Bronchial epithelial cell (primary cell): ENCODE data around the gene CCDC8. TPM values are rescaled to one million over a fixed set of nuclear protein-coding genes. Genes with fewer than 3 reads are reported as not detected.
A peak's percentile ranks its signal among the peaks of the same experiment; 100 is the strongest.

Source experiments
- DNase-seq: peaks from one replicate; pipeline ENCODE4 v3.0.0-alpha.2; 2010; ENCODE audit warnings: low read depth
- FAIRE-seq: peaks from 2 replicates; lab custom pipeline; 2011; peaks lifted over from hg19 to GRCh38; lab: Jason Lieb, UNC
- H3K27me3 ChIP-seq: 2 replicates; pipeline ENCODE4 v1.5.1; 2011; ENCODE audit warnings: low read length; ENCODE audit not compliant: control insufficient read depth, insufficient read depth
- H3K36me3 ChIP-seq: 2 replicates; pipeline ENCODE4 v1.5.1; 2011; ENCODE audit warnings: low read length; ENCODE audit not compliant: control insufficient read depth, insufficient read depth
- H3K4me3 ChIP-seq: 2 replicates; pipeline ENCODE4 v1.5.1; 2011; ENCODE audit warnings: mild to moderate bottlenecking, low read depth, low read length, control low read depth
- total RNA-seq: library from RNA; depleted of rRNA; stranded (reverse); fragments of >200 nt; gene quantifications from 2 replicates; pipeline ENCODE4 v1.2.1, GENCODE V29; 2014
- TF ChIP-seq, protein P1 (sequence below): IDR thresholded peaks from 2 replicates; pipeline ENCODE4 v1.5.1; 2011; ENCODE audit warnings: mild to moderate bottlenecking, moderate library complexity, low read length, control low read depth, inconsistent platforms; ENCODE audit not compliant: insufficient read depth, severe bottlenecking

The CCDC8 gene
- total RNA-seq, 1 donor from 2014 or later, result 10.3 TPM

DNA sequence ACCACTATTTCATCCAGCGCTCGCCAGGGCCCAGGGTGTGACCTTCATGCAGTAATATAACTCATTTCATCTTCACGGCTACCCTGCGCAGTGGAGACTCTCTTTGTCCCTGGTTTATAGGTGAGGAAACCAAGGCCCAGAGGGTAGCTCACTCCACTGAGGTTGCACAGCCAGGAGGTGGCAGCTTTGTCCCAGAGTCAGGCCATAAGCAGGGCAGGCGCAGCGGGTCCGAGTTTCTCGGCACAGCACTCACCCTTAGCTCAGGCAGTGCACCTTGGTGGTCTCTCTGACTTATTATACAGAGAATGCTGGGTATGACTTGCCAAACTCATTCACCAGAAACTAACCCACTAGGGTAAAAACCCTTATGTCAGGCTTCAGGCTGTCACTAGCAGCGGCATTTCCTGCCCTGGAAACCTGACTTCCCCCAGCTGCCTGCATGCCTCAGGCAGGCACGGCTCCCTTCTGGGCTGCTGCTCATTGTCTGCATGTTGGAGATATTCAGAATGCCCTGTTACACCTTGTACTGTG lies 41.9 kb downstream of the CCDC8 start:
- peaks cover 7% of the 10 kb centered on the region for H3K36me3 ChIP-seq
- TF ChIP-seq, protein P1, sequence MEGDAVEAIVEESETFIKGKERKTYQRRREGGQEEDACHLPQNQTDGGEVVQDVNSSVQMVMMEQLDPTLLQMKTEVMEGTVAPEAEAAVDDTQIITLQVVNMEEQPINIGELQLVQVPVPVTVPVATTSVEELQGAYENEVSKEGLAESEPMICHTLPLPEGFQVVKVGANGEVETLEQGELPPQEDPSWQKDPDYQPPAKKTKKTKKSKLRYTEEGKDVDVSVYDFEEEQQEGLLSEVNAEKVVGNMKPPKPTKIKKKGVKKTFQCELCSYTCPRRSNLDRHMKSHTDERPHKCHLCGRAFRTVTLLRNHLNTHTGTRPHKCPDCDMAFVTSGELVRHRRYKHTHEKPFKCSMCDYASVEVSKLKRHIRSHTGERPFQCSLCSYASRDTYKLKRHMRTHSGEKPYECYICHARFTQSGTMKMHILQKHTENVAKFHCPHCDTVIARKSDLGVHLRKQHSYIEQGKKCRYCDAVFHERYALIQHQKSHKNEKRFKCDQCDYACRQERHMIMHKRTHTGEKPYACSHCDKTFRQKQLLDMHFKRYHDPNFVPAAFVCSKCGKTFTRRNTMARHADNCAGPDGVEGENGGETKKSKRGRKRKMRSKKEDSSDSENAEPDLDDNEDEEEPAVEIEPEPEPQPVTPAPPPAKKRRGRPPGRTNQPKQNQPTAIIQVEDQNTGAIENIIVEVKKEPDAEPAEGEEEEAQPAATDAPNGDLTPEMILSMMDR, result no peak
- no peak overlapping the region for H3K4me3 ChIP-seq
- H3K27me3 ChIP-seq, result no peaks in the 10 kb centered on the region
- FAIRE-seq (no peak), DNase-seq (peak; percentile 24)

DNA sequence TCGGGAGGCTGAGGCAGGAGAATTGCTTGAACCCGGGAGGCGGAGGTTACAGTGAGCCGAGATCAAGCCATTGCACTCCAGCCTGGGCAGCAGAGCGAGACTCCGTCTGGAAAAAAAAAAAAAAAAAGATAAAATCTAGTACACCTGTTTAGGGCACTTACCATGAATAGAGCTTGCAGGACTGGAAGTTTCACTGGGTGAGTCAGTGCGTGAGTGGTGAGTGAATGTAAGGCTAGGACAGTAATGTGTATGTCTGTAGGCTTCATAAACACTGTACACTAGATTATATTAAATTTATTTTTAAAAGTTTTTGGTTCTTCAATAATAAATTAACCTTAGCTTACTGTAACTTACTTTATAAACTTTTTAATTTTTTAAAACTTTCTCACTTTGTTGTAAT lies 43.5 kb downstream of the CCDC8 start:
- TF ChIP-seq, protein P1, result no peak
- Histone ChIP-seq H3K36me3 (peaks cover 3% of the 10 kb centered on the region), H3K27me3 (no peaks in the 10 kb centered on the region), H3K4me3 (no peak overlapping the region)
- peak; percentile 92 for DNase-seq
- no peak for FAIRE-seq

DNA sequence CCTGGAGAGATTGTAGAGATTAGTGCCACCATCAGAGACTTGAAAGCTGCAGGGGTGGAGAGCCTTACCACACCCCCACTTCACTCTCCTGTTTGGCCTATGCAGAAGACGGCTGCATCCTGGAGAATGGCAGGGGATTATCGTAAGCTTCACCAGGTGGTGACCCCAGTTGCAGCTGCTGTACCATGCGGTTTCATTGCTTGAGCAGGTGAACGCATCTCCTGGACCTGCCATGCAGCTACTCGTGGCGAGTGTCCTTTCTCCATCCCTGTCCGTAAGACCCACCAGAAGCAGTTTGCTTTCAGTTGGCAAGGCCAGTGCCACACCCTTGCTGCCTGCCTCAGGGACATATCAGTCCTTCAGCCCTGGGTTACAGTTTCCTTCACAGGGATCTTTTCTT lies 45.2 kb downstream of the CCDC8 start:
- TF ChIP-seq, protein P1, result no peak
- DNase-seq, result no peak
- H3K27me3 ChIP-seq, result no peaks in the 10 kb centered on the region
- H3K4me3 ChIP-seq, result no peak overlapping the region
- no peak for FAIRE-seq
- peaks cover 3% of the 10 kb centered on the region for H3K36me3 ChIP-seq

DNA sequence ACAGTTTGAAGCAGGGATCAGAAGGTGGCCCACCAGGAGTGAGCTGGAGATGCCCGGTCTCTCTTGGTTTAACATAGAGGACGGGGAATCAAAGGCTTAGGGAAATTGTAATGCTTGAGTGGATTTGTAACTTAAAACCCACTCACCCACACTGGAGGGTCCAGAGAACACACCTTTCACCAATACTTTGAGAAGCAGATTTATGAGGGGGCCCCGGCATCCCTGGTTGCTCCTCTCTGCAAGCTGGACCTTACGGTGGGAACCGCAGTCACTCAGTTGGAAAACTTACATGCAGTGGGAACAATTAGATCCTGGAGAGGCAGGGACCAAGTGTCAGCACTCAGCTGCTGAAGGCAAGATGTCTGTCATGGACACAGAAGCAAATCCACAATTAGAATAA lies 45.9 kb downstream of the CCDC8 start:
- H3K4me3 ChIP-seq, result no peak overlapping the region

DNA sequence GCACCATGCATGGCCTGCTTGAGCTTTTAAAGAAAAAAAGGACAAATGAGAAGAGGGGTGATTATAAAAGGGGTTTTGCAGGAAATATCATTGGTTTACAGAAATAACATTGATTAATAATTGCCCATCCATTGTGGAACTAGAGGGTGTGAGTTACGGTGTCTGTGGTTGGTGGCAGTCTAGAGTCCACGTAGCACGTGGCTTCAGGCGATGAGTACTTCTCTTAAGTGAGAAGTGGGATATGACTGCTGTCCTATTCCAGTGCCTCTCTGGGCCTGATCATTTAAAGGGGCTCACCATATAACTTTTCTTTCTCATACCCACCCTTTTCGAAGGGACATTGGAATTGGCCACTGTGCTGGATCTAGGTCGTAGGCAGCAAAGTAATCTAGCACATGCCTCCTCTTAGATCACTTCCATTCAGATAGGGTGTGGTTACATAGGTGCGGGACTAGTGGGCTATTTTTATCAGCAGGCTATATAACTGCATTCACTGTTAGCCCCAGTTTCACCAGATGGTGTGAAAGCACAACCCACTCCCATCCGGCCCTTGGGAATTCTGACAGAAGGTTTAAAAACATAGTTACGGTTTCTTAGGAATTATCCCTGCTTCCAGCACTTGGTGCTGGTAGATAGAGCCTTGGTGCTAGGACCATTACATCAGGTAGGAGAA lies 46.6 kb downstream of the CCDC8 start:
- TF ChIP-seq, protein P1, result no peak
- no peak for DNase-seq
- FAIRE-seq, result no peak
- Histone ChIP-seq H3K27me3 (no peaks in the 10 kb centered on the region), H3K4me3 (no peak overlapping the region), H3K36me3 (peaks cover 3% of the 10 kb centered on the region)

More for the DNA sequence above, 45.9 kb downstream of the CCDC8 start:
- FAIRE-seq (no peak), DNase-seq (no peak)
- H3K27me3 ChIP-seq, result no peaks in the 10 kb centered on the region
- TF ChIP-seq, protein P1, result no peak
- peaks cover 3% of the 10 kb centered on the region for H3K36me3 ChIP-seq

DNA sequence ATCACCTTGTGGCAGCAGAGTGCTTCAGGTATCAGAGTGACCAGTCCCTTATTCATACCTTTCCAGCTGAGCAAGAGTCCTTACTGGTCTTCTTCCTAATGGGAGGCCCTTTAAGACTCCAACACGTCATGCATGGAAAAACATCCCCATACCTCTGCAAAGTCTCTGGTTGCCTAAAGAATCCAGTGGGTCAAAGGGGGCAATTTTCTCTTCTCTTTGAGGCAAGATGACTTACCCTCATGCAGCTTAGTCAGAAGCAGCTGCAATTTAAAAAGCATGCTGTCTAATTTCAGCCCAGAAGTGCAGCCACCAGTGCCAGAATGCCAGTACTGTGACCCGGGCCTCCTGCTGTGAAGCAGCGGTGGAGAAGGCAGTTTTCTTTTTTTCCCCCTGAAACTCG lies 47.8 kb downstream of the CCDC8 start:
- no peak for FAIRE-seq

More for the DNA sequence above, 47.8 kb downstream of the CCDC8 start:
- peaks cover 3% of the 10 kb centered on the region for H3K36me3 ChIP-seq
- no peaks in the 10 kb centered on the region for H3K27me3 ChIP-seq
- DNase-seq, result no peak
- TF ChIP-seq, protein P1, result no peak
- no peak overlapping the region for H3K4me3 ChIP-seq
